CD4-positive, alpha-beta T cell (primary cell): Measurements from ENCODE around the gene RIT2. TPM values are rescaled to one million over a fixed set of nuclear protein-coding genes. Genes with fewer than 3 reads are reported as not detected.

Experiments
- ATAC-seq: fragments of 200-7000 bp; cut with Tn5 transposase; one replicate; pipeline ENCODE4 v1.10.0; 2022; ENCODE audit warnings: mild to moderate bottlenecking; ENCODE audit not compliant: poor library complexity
- CTCF ChIA-PET: fragments of 350-600 bp; sonication (Branson Sonifier 250); formaldehyde crosslinking; loops from one replicate; lab custom pipeline; 2021; ENCODE audit warnings: antibody characterized with exemption, inconsistent platforms; lab: Charles Lee
- POLR2A ChIA-PET: fragments of 350-600 bp; sonication (Branson Sonifier 250); formaldehyde crosslinking; loops from one replicate; lab custom pipeline; 2021; ENCODE audit warnings: antibody characterized with exemption, inconsistent platforms; lab: Charles Lee
- DNase-seq, 14 experiments: peaks; one replicate each; pipeline ENCODE4 v3.0.0-alpha.2; 2013 to 2020; ENCODE audit warnings: mixed read lengths in 2 of 14
- H3K27ac ChIP-seq, 2 donors: one replicate each; pipeline versions ENCODE4 v1.5.1 to v1.7.0; 2013; ENCODE audit warnings: low read length in 2 of 2, low read depth in 1 of 2, mild to moderate bottlenecking in 1 of 2
- H3K27me3 ChIP-seq, 2 experiments: 1 replicate in 1 of 2; 2 replicates in 1 of 2; pipeline versions ENCODE4 v1.6.1 to v1.7.0; 2013; ENCODE audit warnings: low read length in 2 of 2, control low read depth in 1 of 2, mild to moderate bottlenecking in 1 of 2, moderate library complexity in 1 of 2; ENCODE audit not compliant: insufficient read depth in 2 of 2, control insufficient read depth in 1 of 2
- H3K36me3 ChIP-seq: one replicate; pipeline ENCODE4 v1.6.1; 2013; ENCODE audit warnings: low read length, control low read depth; ENCODE audit not compliant: insufficient read depth
- H3K4me1 ChIP-seq: one replicate; pipeline ENCODE4 v1.6.1; 2013; ENCODE audit warnings: low read length, control low read depth; ENCODE audit not compliant: insufficient read depth
- H3K4me3 ChIP-seq: one replicate; pipeline ENCODE4 v1.5.1; 2013; ENCODE audit warnings: mild to moderate bottlenecking, low read length, moderate library complexity
- H3K9me3 ChIP-seq, 2 experiments: 1 replicate in 1 of 2; 2 replicates in 1 of 2; pipeline versions ENCODE4 v1.6.1 to v1.7.0; 2013; ENCODE audit warnings: low read length in 2 of 2, mild to moderate bottlenecking in 2 of 2, control low read depth in 1 of 2, moderate library complexity in 1 of 2; ENCODE audit not compliant: control insufficient read depth in 1 of 2, insufficient read depth in 1 of 2
- H3K27ac Mint-ChIP-seq: one replicate; pipeline ENCODE4 v1.8.0; 2020; ENCODE audit warnings: mixed read lengths
- H3K27me3 Mint-ChIP-seq: one replicate; pipeline ENCODE4 v1.8.0; 2021; ENCODE audit warnings: mixed read lengths
- H3K36me3 Mint-ChIP-seq: one replicate; pipeline ENCODE4 v1.8.0; 2021; ENCODE audit warnings: low read depth, mixed read lengths
- H3K4me1 Mint-ChIP-seq: one replicate; pipeline ENCODE4 v1.8.0; 2021; ENCODE audit warnings: low read depth, mixed read lengths
- H3K4me3 Mint-ChIP-seq: one replicate; pipeline ENCODE4 v1.8.0; 2020; ENCODE audit warnings: mild to moderate bottlenecking, mixed read lengths
- H3K9me3 Mint-ChIP-seq: one replicate; pipeline ENCODE4 v1.8.0; 2020; ENCODE audit warnings: mixed read lengths
- CTCF ChIP-seq: fragments of 200-600 bp; IDR thresholded peaks from one replicate; pipeline ENCODE4 v1.8.0; 2022; ENCODE audit warnings: antibody characterized with exemption, mild to moderate bottlenecking
- intact Hi-C, 2 experiments: fragments of 100-400 bp; cut with DNase I in 1 of 2; cut with micrococcal nuclease in 1 of 2; formaldehyde crosslinking; loops; one replicate each; pipeline versions ENCODE4 v1.15.1 to v1.9.0; 2023 to 2025; cut with DNase I, micrococcal nuclease
- total RNA-seq, 174 experiments: library from RNA in 2 of 174; stranded (reverse) in 2 of 174; gene quantifications; one replicate each; pipeline ENCODE4 v1.2.3 and lab custom pipeline; 2021 to 2026

RIT2 gene
- total RNA-seq, 2 experiments from 2014 or later = not detected

GRCh38 chr18:43029414-43029813 is 86.1 kb downstream of the RIT2 start:
- H3K27me3 ChIP-seq = no peaks in the 10 kb centered on the region
- Mint-ChIP-seq H3K9me3 (peaks cover 2% of the 10 kb centered on the region), H3K4me1 (no peaks in the 10 kb centered on the region), H3K27ac (no peak overlapping the region), H3K27me3 (no peaks in the 10 kb centered on the region), H3K4me3 (no peak overlapping the region), H3K36me3 (no peaks in the 10 kb centered on the region)
- ChIA-PET CTCF (no interaction called here), POLR2A (no interaction called here)
- ATAC-seq (no peak), DNase-seq (no peak)
- no peaks in the 10 kb centered on the region for H3K4me1 ChIP-seq
- no peaks in the 10 kb centered on the region for H3K36me3 ChIP-seq
- intact Hi-C loops = no loop called here
- no peaks in the 10 kb centered on the region for H3K9me3 ChIP-seq
- no peak for TF ChIP-seq CTCF
- no peak overlapping the region for H3K27ac ChIP-seq
- H3K4me3 ChIP-seq = no peak overlapping the region

DNA sequence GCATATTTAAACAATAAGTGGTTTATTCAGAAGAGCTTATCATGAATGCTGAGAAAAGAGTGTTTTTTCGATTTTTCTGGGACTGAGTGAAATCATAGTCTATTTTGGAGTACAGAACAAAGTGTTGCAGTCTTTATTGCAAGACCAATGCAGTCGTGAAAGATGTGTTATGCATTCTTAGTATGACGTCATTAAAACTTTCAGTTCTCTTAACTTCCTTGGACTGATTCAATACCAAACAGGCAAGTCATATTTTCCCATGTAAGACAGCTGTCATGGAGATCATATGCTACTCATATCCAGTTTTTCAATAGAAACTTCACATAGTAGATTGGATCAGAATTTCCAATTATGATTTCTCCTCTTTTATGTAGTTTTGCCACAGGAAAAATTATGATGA is 92.6 kb downstream of the RIT2 start:
- Histone ChIP-seq H3K4me1 (no peaks in the 10 kb centered on the region), H3K36me3 (no peaks in the 10 kb centered on the region), H3K27me3 (no peaks in the 10 kb centered on the region), H3K27ac (no peak overlapping the region), H3K4me3 (no peak overlapping the region), H3K9me3 (no peaks in the 10 kb centered on the region)
- no peaks in the 10 kb centered on the region for H3K36me3 Mint-ChIP-seq
- CTCF ChIA-PET = no interaction called here
- no peak for TF ChIP-seq CTCF
- ATAC-seq (no peak), DNase-seq (no peak)
- POLR2A ChIA-PET = no interaction called here
- peaks cover 26% of the 10 kb centered on the region for H3K9me3 Mint-ChIP-seq
- H3K4me1 Mint-ChIP-seq = no peaks in the 10 kb centered on the region
- no peak overlapping the region for H3K4me3 Mint-ChIP-seq
- H3K27me3 Mint-ChIP-seq = no peaks in the 10 kb centered on the region
- intact Hi-C loops = no loop called here
- H3K27ac Mint-ChIP-seq = no peak overlapping the region

GRCh38 chr18:43017622-43018021 is 97.9 kb downstream of the RIT2 start:
- H3K36me3 Mint-ChIP-seq = no peaks in the 10 kb centered on the region

More at GRCh38 chr18:43017622-43018021, 97.9 kb downstream of the RIT2 start:
- H3K27ac ChIP-seq = no peak overlapping the region
- Mint-ChIP-seq H3K27ac (no peak overlapping the region), H3K27me3 (no peaks in the 10 kb centered on the region), H3K4me1 (no peaks in the 10 kb centered on the region), H3K9me3 (peaks cover 18% of the 10 kb centered on the region), H3K4me3 (no peak overlapping the region)
- no peaks in the 10 kb centered on the region for H3K36me3 ChIP-seq
- no peak for TF ChIP-seq CTCF
- H3K27me3 ChIP-seq = no peaks in the 10 kb centered on the region
- ChIA-PET POLR2A (no interaction called here), CTCF (no interaction called here)
- intact Hi-C loops = no loop called here
- no peaks in the 10 kb centered on the region for H3K9me3 ChIP-seq
- no peaks in the 10 kb centered on the region for H3K4me1 ChIP-seq
- DNase-seq = no peak
- H3K4me3 ChIP-seq = no peak overlapping the region
- ATAC-seq = no peak
